ENCODE results near the gene GSE1. TPM values are rescaled to one million over a fixed set of nuclear protein-coding genes. Genes with fewer than 3 reads are reported as not detected.

Gene GSE1
- total RNA-seq, 2 donors from 2014 or later, result 54.6 to 60.6 TPM

DNA sequence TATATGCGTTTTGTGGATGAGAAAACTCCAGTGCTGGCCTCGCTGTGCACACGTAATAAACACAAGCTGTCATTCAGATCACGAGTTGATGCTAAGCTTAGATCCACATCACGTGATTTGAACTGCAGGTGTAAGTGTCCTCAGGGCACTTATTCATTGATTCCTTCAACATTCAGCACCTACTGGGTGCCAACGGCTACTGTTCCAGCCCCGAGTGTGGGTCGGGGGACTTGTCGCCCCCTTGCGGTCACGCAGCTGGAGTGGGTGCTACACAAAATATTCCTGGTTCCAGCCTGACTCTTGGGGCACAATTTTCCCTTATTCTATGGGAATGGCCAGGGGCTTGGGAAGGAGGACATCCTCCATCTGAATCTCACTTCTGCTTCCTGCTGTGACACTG, 105.6 kb downstream of the GSE1 start:
- intact Hi-C loops (cut with DNase I), result no loop called here
- ATAC-seq, result no peak
- DNase-seq, result no peak

DNA sequence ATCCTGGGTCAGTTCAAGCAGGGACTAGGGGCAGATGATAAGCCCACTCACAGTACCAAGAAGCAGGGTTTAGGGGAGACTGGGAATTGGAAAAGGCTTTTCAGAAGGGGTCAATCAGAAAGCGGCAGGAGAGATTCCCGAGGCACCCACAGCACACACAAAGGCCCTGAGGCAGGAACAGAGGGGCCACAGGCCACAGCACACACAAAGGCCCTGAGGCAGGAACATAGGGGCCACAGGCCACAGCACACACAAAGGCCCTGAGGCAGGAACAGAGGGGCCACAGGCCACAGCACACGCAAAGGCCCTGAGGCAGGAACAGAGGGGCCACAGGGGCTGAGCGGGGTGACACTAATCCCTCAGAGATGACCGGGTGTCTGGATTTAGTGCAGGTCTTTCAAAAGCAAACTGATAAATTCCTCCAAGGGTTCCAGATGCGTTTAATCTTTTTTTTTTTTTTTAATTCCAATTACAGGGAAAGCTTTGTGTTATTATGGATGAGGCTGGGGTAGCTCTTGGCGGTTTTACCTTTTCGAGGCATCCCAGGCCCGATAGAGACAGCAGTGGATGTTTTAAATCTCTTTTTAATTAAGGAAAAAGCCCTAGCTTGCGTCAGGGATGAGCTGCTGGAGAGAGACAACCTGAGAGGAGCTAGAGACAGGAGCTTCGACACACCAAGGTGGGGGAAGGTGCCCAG, 106.6 kb downstream of the GSE1 start:
- ATAC-seq, result no peak
- intact Hi-C loops (cut with DNase I), result loop anchor here in 1 of 2 donors (10.0 kb wide), 1 partner anchor 455 kb away; no protein-coding TSS in a partner anchor
- DNase-seq, result no peak

DNA sequence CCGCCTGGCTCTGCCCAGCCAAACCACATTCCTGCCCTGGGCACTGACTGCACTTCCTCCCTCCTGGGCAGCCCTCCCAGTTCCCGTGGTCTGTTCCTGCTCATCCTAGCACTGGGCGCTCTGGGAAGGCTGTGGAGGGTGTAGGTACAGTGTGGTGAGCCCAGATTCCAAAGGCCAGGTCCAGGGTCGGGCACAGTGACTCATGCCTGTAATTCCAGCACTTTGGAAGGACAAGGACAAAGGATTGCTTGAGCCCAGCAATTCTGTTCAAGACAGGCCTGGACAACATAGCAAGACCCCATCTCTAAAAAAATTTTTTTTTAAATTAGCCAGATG, 107.1 kb downstream of the GSE1 start:
- DNase-seq (no peak), ATAC-seq (peak in 1 of 2 donors; percentile 30)
- intact Hi-C loops (cut with DNase I), result loop anchor here in 1 of 2 donors (10.0 kb wide), 1 partner anchor 455 kb away; no protein-coding TSS in a partner anchor

DNA sequence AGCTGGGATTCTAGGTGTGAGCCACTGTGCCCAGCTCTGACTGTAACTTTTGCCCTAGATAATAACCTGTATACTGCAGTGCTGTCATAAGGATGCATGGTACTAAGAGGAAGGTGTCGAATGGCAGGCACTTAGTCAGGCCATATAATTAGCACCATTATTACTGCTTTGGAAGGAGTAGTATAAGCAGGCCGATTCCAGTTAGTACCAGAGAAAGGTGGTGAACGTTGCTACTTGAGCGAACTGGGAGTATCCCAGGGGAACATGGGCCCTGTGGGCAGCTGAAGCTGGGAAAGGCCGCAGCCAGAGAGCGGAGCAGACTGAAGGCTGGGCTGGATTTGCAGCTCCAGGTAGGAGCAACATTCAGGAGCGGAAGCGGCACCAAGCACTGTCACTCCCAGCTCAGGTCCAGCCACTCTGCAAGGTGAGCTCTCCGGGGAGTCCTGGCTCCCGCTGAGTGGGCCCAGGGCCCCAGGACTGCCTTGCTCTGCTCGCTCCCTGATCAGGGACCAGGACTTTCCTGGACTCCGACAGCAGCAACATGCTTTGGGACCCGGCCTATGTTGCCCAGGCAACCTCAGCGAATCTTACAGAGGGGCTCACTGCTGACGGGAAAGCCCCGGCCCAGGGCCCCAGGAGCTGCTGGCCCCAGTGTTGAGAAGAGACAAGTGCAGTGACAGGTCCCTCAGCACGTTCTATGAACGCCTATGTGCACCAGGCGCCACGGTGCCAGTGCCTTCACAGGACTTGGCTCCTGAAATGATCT, 109.2 kb downstream of the GSE1 start:
- intact Hi-C loops (cut with DNase I), result loop anchor here in 1 of 2 donors (10.0 kb wide), 1 partner anchor 458 kb away; no protein-coding TSS in a partner anchor
- ATAC-seq (peak in 1 of 2 donors; percentile 39), DNase-seq (no peak)

DNA sequence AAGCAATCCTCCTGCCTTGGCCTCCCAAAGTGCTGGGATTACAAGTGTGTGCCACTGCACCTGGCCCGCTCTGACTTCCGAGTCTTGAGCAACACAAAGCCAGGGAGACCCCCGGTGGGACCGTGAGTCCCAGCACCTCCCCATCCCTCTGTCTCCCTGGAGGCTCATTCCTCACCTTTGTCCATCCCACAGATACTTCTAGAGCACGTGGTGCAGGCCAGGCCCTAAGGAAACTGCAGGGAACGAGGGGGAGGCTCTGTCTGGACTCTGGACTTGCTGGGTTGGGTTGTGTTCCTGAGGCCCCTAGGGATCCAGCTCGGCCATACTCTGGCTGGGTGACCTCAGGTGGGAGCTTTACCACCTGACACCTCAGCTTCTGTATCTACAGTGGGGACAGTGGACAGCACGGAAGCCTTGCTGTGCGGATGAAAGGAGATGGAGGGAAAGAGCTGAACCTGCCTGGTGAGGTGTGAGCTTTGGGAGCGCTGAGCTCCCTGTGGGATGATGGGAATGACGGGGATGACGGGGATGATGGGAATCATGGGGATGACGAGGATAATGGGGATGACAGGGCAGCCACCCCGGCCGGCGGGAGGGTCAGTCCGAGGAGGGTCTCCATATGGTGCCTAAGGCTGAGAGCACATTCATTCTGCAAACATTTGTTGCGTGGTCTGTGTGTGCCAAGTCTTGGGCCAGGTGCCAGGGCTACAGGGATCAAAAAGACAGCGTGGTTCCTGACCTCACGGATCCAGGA, 111.2 kb downstream of the GSE1 start:
- intact Hi-C loops (cut with DNase I), result loop anchor here in 1 of 2 donors (10.0 kb wide), 1 partner anchor 460 kb away; no protein-coding TSS in a partner anchor
- ATAC-seq, result no peak
- no peak for DNase-seq

DNA sequence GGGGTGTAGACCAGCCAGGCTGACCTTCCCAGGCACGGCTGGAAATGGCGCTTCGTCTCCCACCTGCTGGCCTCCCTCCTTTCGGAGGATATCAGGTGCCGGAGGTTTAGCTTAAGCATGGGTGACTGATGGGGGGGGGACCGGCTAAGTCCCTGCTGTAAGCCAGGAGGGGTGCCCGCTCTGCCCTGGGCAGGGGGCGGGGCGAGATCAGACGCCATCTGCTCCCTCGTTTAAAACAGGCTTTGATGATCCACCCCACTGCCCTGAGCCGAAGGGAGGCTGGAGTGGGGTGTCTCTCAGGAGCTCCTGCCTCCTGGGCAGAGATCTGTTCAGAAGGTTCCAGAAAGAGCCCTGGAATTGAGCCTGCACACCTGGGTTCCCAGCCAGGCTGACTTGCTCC, 111.8 kb downstream of the GSE1 start:
- ATAC-seq, result no peak
- DNase-seq, result no peak
- intact Hi-C loops (cut with DNase I), result loop anchor here in 1 of 2 donors (10.0 kb wide), 1 partner anchor 460 kb away; no protein-coding TSS in a partner anchor

Other genes with a start within 250 kb of the GSE1 start
- 1 to 10 TPM; 1.2 to 2.4 TPM for gene GINS2, start 75.6 kb downstream of the GSE1 start, total RNA-seq
- gene C16orf74, start 137.8 kb downstream of the GSE1 start, total RNA-seq, result 1 to 10 TPM; 2.3 to 2.6 TPM
- gene EMC8, start 186.2 kb downstream of the GSE1 start, total RNA-seq, result 10 to 100 TPM; 18.6 to 24.4 TPM
- gene COX4I1, start 186.4 kb downstream of the GSE1 start, total RNA-seq, result 1,000 to 10,000 TPM; 1,590 to 1,597 TPM